Measurements from ENCODE around the gene PLXNB2.

GRCh38 chr22:50312371-50312770 is 4.9 kb upstream of the PLXNB2 start:
- TF ChIP-seq, protein P1, sequence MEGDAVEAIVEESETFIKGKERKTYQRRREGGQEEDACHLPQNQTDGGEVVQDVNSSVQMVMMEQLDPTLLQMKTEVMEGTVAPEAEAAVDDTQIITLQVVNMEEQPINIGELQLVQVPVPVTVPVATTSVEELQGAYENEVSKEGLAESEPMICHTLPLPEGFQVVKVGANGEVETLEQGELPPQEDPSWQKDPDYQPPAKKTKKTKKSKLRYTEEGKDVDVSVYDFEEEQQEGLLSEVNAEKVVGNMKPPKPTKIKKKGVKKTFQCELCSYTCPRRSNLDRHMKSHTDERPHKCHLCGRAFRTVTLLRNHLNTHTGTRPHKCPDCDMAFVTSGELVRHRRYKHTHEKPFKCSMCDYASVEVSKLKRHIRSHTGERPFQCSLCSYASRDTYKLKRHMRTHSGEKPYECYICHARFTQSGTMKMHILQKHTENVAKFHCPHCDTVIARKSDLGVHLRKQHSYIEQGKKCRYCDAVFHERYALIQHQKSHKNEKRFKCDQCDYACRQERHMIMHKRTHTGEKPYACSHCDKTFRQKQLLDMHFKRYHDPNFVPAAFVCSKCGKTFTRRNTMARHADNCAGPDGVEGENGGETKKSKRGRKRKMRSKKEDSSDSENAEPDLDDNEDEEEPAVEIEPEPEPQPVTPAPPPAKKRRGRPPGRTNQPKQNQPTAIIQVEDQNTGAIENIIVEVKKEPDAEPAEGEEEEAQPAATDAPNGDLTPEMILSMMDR (IDR thresholded peaks at IDR 0.05) = no peak
- TF ChIP-seq POLR2A (IDR thresholded peaks at IDR 0.05) (no peak), POLR2AphosphoS5 (IDR thresholded peaks at IDR 0.05) (no peak)

Measured in gastroesophageal sphincter (tissue), 3 donors.